H1 (cell line): ENCODE results near the gene GNG7. TPM values are rescaled to one million over a fixed set of nuclear protein-coding genes. Genes with fewer than 3 reads are reported as not detected.
A peak's percentile ranks its signal among the peaks of the same experiment; 100 is the strongest.

Source experiments
- CTCF ChIA-PET: fragments of 300-600 bp; sonication (Branson Sonifier 250); formaldehyde crosslinking; loops from one replicate; lab custom pipeline; 2021; ENCODE audit not compliant: partially characterized antibody; lab: Charles Lee
- POLR2A ChIA-PET: fragments of 300-600 bp; sonication (Branson Sonifier 250); formaldehyde crosslinking; loops from one replicate; lab custom pipeline; 2021; ENCODE audit warnings: inconsistent platforms; ENCODE audit not compliant: partially characterized antibody; lab: Charles Lee
- DNase-seq, 2 experiments: peaks; one replicate each; pipeline versions ENCODE4 v3.0.0 to v3.0.0-alpha.2; 2010 to 2022; ENCODE audit warnings: low spot score in 2 of 2, low read depth in 1 of 2, mixed read lengths in 1 of 2
- FAIRE-seq: peaks from 2 replicates; lab custom pipeline; 2011; peaks lifted over from hg19 to GRCh38; lab: Jason Lieb, UNC
- H2AFZ ChIP-seq: 2 replicates; pipeline ENCODE4 v1.8.1; 2012; ENCODE audit warnings: low read length, inconsistent platforms
- H2AK5ac ChIP-seq: 2 replicates; pipeline ENCODE4 v1.6.1; 2013; ENCODE audit warnings: low read depth, low read length
- H2BK120ac ChIP-seq: replicated peaks from 2 replicates; pipeline ENCODE3; 2013; ENCODE audit warnings: low read depth, low read length, inconsistent platforms
- H2BK12ac ChIP-seq: 2 replicates; pipeline ENCODE4 v1.6.1; 2013; ENCODE audit warnings: low read depth, low read length
- H2BK15ac ChIP-seq: 2 replicates; pipeline ENCODE4 v1.6.1; 2013; ENCODE audit warnings: low read length
- H2BK20ac ChIP-seq: 2 replicates; pipeline ENCODE4 v1.6.1; 2013; ENCODE audit warnings: low read length
- H2BK5ac ChIP-seq: 2 replicates; pipeline ENCODE4 v1.6.1; 2013; ENCODE audit warnings: low read depth, low read length
- H3K14ac ChIP-seq: 2 replicates; pipeline ENCODE4 v1.6.1; 2013; ENCODE audit warnings: inconsistent platforms; ENCODE audit not compliant: insufficient read length
- H3K18ac ChIP-seq: 2 replicates; pipeline ENCODE4 v1.6.1; 2013; ENCODE audit warnings: low read length; ENCODE audit errors: extremely low read depth
- H3K23ac ChIP-seq: 2 replicates; pipeline ENCODE4 v1.6.1; 2013; ENCODE audit warnings: inconsistent platforms; ENCODE audit not compliant: insufficient read length
- H3K23me2 ChIP-seq: 2 replicates; pipeline ENCODE4 v1.6.1; 2013; ENCODE audit warnings: low read depth, low read length
- H3K27ac ChIP-seq: 2 replicates; pipeline ENCODE4 v1.6.1; 2011; ENCODE audit warnings: low read depth, low read length, inconsistent platforms
- H3K27me3 ChIP-seq, 4 experiments: replicated peaks in 1 of 4; 1 replicate in 1 of 4; 2 replicates in 3 of 4; pipeline versions ENCODE4 v1.6.1 to v1.8.1; 2011 to 2013; ENCODE audit warnings: low read length in 3 of 4, mild to moderate bottlenecking in 3 of 4, inconsistent platforms in 2 of 4, mixed read lengths in 2 of 4, moderate library complexity in 1 of 4; ENCODE audit not compliant: control insufficient read depth in 3 of 4, insufficient read depth in 3 of 4; ENCODE audit errors: extremely low read depth in 1 of 4
- H3K36me3 ChIP-seq, 4 experiments: 2 replicates each; pipeline versions ENCODE4 v1.6.1 to v1.8.1; 2011 to 2013; ENCODE audit warnings: mild to moderate bottlenecking in 4 of 4, low read length in 3 of 4, moderate library complexity in 2 of 4, control low read depth in 1 of 4, inconsistent platforms in 1 of 4; ENCODE audit not compliant: insufficient read depth in 4 of 4, control insufficient read depth in 2 of 4
- H3K4ac ChIP-seq: replicated peaks from 2 replicates; pipeline ENCODE3; 2013; ENCODE audit warnings: low read length, low read depth, mixed read lengths, inconsistent platforms; ENCODE audit not compliant: insufficient read length
- H3K4me1 ChIP-seq, 4 experiments: replicated peaks in 1 of 4; 1 replicate in 1 of 4; 2 replicates in 3 of 4; pipeline versions ENCODE4 v1.6.1 to v1.8.1; 2011 to 2013; ENCODE audit warnings: low read length in 3 of 4, inconsistent platforms in 2 of 4, mixed read lengths in 1 of 4; ENCODE audit not compliant: insufficient read depth in 4 of 4, control insufficient read depth in 3 of 4
- H3K4me2 ChIP-seq, 2 experiments: 2 replicates each; pipeline versions ENCODE4 v1.6.1 to v1.8.1; 2011 to 2013; ENCODE audit warnings: low read depth in 2 of 2, low read length in 2 of 2, control low read depth in 1 of 2, inconsistent platforms in 1 of 2, mild to moderate bottlenecking in 1 of 2; ENCODE audit not compliant: insufficient read depth in 1 of 2
- H3K4me3 ChIP-seq, 4 experiments: fragments of 200-600, 300-600 bp in 1 of 4; sonication (generic), shearing (Covaris generic), sonication (Bioruptor Twin) in 1 of 4; 2 replicates each; pipeline versions ENCODE4 v1.5.1 to v1.8.1; 2011 to 2016; ENCODE audit warnings: low read length in 4 of 4, low read depth in 3 of 4, control low read depth in 2 of 4, inconsistent platforms in 2 of 4, mild to moderate bottlenecking in 2 of 4, mixed read lengths in 1 of 4, moderate library complexity in 1 of 4; ENCODE audit not compliant: insufficient read depth in 2 of 4; ENCODE audit errors: extremely low read depth in 1 of 4
- H3K56ac ChIP-seq: replicated peaks from 2 replicates; pipeline ENCODE3; 2013; ENCODE audit warnings: low read depth, mild to moderate bottlenecking, mixed read lengths, low read length, inconsistent platforms; ENCODE audit not compliant: insufficient read length
- H3K79me1 ChIP-seq: 2 replicates; pipeline ENCODE4 v1.6.1; 2013; ENCODE audit warnings: low read depth, low read length, control low read depth
- H3K79me2 ChIP-seq, 2 experiments: 2 replicates each; pipeline versions ENCODE4 v1.6.1 to v1.8.1; 2012 to 2013; ENCODE audit warnings: low read length in 2 of 2, mild to moderate bottlenecking in 2 of 2, inconsistent platforms in 1 of 2; ENCODE audit not compliant: insufficient read depth in 2 of 2, control insufficient read depth in 1 of 2
- H3K9ac ChIP-seq, 4 experiments: replicated peaks in 1 of 4; 1 replicate in 1 of 4; 2 replicates in 3 of 4; pipeline versions ENCODE4 v1.6.1 to v1.8.1; 2011 to 2013; ENCODE audit warnings: low read depth in 3 of 4, low read length in 3 of 4, control low read depth in 2 of 4, mild to moderate bottlenecking in 2 of 4, moderate library complexity in 2 of 4, inconsistent platforms in 1 of 4; ENCODE audit errors: extremely low read depth in 1 of 4
- H3K9me3 ChIP-seq, 2 experiments: 2 replicates each; pipeline versions ENCODE4 v1.6.1 to v1.8.1; 2012 to 2013; ENCODE audit warnings: mild to moderate bottlenecking in 2 of 2, moderate library complexity in 2 of 2, control low read depth in 1 of 2, inconsistent platforms in 1 of 2, low read depth in 1 of 2, low read length in 1 of 2, mixed read lengths in 1 of 2; ENCODE audit not compliant: insufficient read depth in 2 of 2
- H4K20me1 ChIP-seq, 2 experiments: replicated peaks in 1 of 2; 2 replicates each; pipeline versions ENCODE3 to v1.8.1; 2011 to 2013; ENCODE audit warnings: inconsistent platforms in 2 of 2, low read length in 2 of 2, mild to moderate bottlenecking in 1 of 2; ENCODE audit not compliant: insufficient read depth in 2 of 2, control insufficient read depth in 1 of 2
- H4K5ac ChIP-seq: 2 replicates; pipeline ENCODE4 v1.6.1; 2013; ENCODE audit warnings: low read length, low read depth, mixed read lengths, inconsistent platforms; ENCODE audit not compliant: insufficient read length
- H4K8ac ChIP-seq: 2 replicates; pipeline ENCODE4 v1.8.0; 2013; ENCODE audit warnings: mild to moderate bottlenecking, moderate library complexity, low read length, inconsistent platforms; ENCODE audit not compliant: insufficient read depth; ENCODE audit errors: extremely low read depth
- H4K91ac ChIP-seq: replicated peaks from 2 replicates; pipeline ENCODE3; 2013; ENCODE audit warnings: low read length, mixed read lengths, inconsistent platforms; ENCODE audit not compliant: insufficient read length
- CBX5 ChIP-seq: fragments of 300-800, 300-1000 bp; sonication (generic); IDR thresholded peaks from 2 replicates; pipeline ENCODE4 v1.7.1; 2016; ENCODE audit warnings: antibody characterized with exemption, low read length, low read depth
- EGR1 ChIP-seq: IDR thresholded peaks from 2 replicates; pipeline ENCODE4 v1.6.1; 2011; ENCODE audit warnings: low read depth, low read length, borderline replicate concordance
- EP300 ChIP-seq, 2 experiments: IDR thresholded peaks; 1 replicate in 1 of 2; 2 replicates in 1 of 2; pipeline ENCODE4 v1.6.1; 2011 to 2012; ENCODE audit warnings: low read depth in 2 of 2, low read length in 2 of 2, mild to moderate bottlenecking in 2 of 2, borderline replicate concordance in 1 of 2, inconsistent platforms in 1 of 2, moderate library complexity in 1 of 2
- EZH2 ChIP-seq: fragments of 200-600 bp; sonication (generic); IDR thresholded peaks from 2 replicates; pipeline ENCODE4 v1.7.1; 2012; ENCODE audit warnings: low read depth, mild to moderate bottlenecking, moderate library complexity, low read length, inconsistent platforms; ENCODE audit not compliant: severe bottlenecking
- FOSL1 ChIP-seq: IDR thresholded peaks from 2 replicates; pipeline ENCODE4 v1.6.1; 2011; ENCODE audit warnings: mild to moderate bottlenecking, low read depth, low read length, moderate library complexity; ENCODE audit not compliant: insufficient read depth
- JUND ChIP-seq: IDR thresholded peaks from 2 replicates; pipeline ENCODE4 v1.6.1; 2011; ENCODE audit warnings: mild to moderate bottlenecking, improper control_type of control experiment, low read length
- MAFK ChIP-seq: IDR thresholded peaks from 2 replicates; pipeline ENCODE4 v1.6.1; 2012; ENCODE audit warnings: low read depth, mild to moderate bottlenecking, improper control_type of control experiment, low read length
- NANOG ChIP-seq: IDR thresholded peaks from 2 replicates; pipeline ENCODE4 v1.6.1; 2011; ENCODE audit warnings: low read length, low read depth, mild to moderate bottlenecking, inconsistent platforms; ENCODE audit not compliant: insufficient read depth, poor library complexity, severe bottlenecking
- RBBP5 ChIP-seq: IDR thresholded peaks from 2 replicates; pipeline ENCODE4 v1.7.1; 2012; ENCODE audit warnings: low read depth, mild to moderate bottlenecking, inconsistent platforms, low read length, moderate library complexity, borderline replicate concordance
- SAP30 ChIP-seq: fragments of 300-600 bp; sonication (generic); IDR thresholded peaks from 2 replicates; pipeline ENCODE4 v1.7.1; 2012; ENCODE audit warnings: low read length, moderate library complexity, mild to moderate bottlenecking, inconsistent platforms; ENCODE audit not compliant: insufficient read depth, insufficient replicate concordance
- WGBS, 2 experiments: shearing (Covaris generic) in 1 of 2; methylation state at CpG; one replicate each; pipeline versions ENCODE4 v1.1.6 to v1.1.7; 2013 to 2015; ENCODE audit warnings: low lambda C conversion rate in 2 of 2, mixed read lengths in 2 of 2, inconsistent platforms in 1 of 2, low coverage in 1 of 2, missing lambda C conversion rate in 1 of 2; ENCODE audit not compliant: insufficient replicate concordance in 2 of 2, insufficient coverage in 1 of 2, insufficient read length in 1 of 2; ENCODE audit errors: extremely low coverage in 1 of 2, missing lambda C conversion rate in 1 of 2; 5-methylcytosine and 5-hydroxymethylcytosine counted together
- polyA plus RNA-seq, 7 experiments: library from polyadenylated mRNA; depleted of rRNA in 3 of 7; stranded (reverse) in 5 of 7; unstranded in 2 of 7; fragments of >200 nt in 5 of 7; fragments of 200-250 nt in 2 of 7; gene quantifications; 1 replicate in 5 of 7; 2 replicates in 1 of 7; 4 replicates in 1 of 7; pipeline versions ENCODE4 v1.2.1 to v1.2.3, GENCODE V29; 2011 to 2013; ENCODE audit warnings: missing spikeins in 2 of 7, mixed read lengths in 2 of 7
- total RNA-seq: library from RNA; stranded (reverse); fragmentation: NEBNext Ultra II Directional; extraction: Animal tissue kit (Norgen Biotek cat#: 25700); gene quantifications from 2 replicates; pipeline ENCODE4 v1.2.1, GENCODE V29; 2021
- TF ChIP-seq, protein P1 (sequence below): IDR thresholded peaks from 2 replicates; pipeline ENCODE4 v1.6.1; 2012; ENCODE audit warnings: inconsistent platforms

GNG7 gene
- total and polyA plus RNA-seq, 2 of the 8 experiments (the other 6 are each of a cell fraction or from before 2014, with no cell fraction given) = 2.8 to 7.8 TPM

DNA sequence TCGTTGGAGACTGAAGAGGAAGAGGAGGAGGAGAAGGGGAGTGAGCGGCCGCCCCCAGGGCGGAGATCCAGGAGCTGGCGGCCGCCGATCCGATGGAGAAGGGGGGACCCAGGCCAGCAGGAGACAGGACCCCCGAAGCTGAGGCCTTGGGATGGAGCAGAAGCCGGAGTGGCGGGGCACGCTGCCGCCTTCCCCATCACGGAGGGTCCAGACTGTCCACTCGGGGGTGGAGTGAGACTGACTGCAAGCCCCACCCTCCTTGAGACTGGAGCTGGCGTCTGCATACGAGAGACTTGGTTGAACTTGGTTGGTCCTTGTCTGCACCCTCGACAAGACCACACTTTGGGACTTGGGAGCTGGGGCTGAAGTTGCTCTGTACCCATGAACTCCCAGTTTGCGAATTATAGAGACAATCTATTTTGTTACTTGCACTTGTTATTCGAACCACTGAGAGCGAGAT lies 224.7 kb downstream of the GNG7 start:
- Histone ChIP-seq H3K23me2 (peaks cover 22% of the 10 kb centered on the region; the same call in 1 of the 2 replicates), H3K56ac (no peak overlapping the region), H4K8ac (no peak overlapping the region), H3K27ac (no peak overlapping the region), H3K18ac (peak overlapping the region; percentile 71; the same call in 1 of the 2 replicates), H2BK5ac (no peak overlapping the region), H3K14ac (no peak overlapping the region), H3K79me1 (peaks cover 4% of the 10 kb centered on the region; the same call in 1 of the 2 replicates), H2BK12ac (peak overlapping the region; percentile 18; the same call in 1 of the 2 replicates), H2BK15ac (no peak overlapping the region), H2BK120ac (no peak overlapping the region), H3K4me3 (peak overlapping the region; percentile 29 to 81 (median 50); a peak in 6 of 8 replicates), H4K5ac (no peak overlapping the region), H3K9me3 (peaks cover 0 to 2% of the 10 kb centered on the region in 2 experiments; a peak in 2 of 4 replicates), H2AFZ (no peak overlapping the region), H4K20me1 (peaks cover 12% of the 10 kb centered on the region in 2 experiments), H2BK20ac (no peak overlapping the region), H3K36me3 (peaks cover 0 to 5% (median 0%) of the 10 kb centered on the region in 4 experiments; a peak in 1 of 8 replicates), H4K91ac (no peak overlapping the region), H3K4me1 (peaks cover 0 to 14% (median 13%) of the 10 kb centered on the region in 4 experiments; a peak in 6 of 7 replicates), H3K27me3 (peaks cover 10 to 40% (median 34%) of the 10 kb centered on the region in 4 experiments), H3K4ac (no peak overlapping the region), H3K4me2 (peak overlapping the region; percentile 87 to 94), H3K23ac (no peak overlapping the region), H2AK5ac (no peak overlapping the region), H3K79me2 (peaks cover 0 to 7% of the 10 kb centered on the region in 2 experiments; a peak in 1 of 4 replicates), H3K9ac (no peak overlapping the region)
- DNase-seq = no peak
- FAIRE-seq = no peak
- WGBS, 2 experiments = 33% methylated on average over 17 of the region's 21 CpGs; no CpG with 5 or more reads in 1 of the 2 experiments
- ChIA-PET POLR2A (interaction anchor here (0.6 to 9.2 kb wide), 29 partner anchors 8 to 1508 kb away, joined by 3 to 216 read pairs (median 12); partner anchors contain the start of genes EEF2 and LMNB2), CTCF (interaction anchor here (0.6 to 8.0 kb wide), 20 partner anchors 14 to 1939 kb away, joined by 3 to 96 read pairs (median 4); no protein-coding TSS in a partner anchor)
- no peak for TF ChIP-seq RBBP5
- TF ChIP-seq EP300 (IDR thresholded peaks at IDR 0.05; ENCODE audit: borderline replicate concordance in 1 of 2, low read depth in 2 of 2, low read length in 2 of 2) = no peak
- no peak for TF ChIP-seq MAFK
- TF ChIP-seq NANOG = no peak
- TF ChIP-seq CBX5 = no peak
- TF ChIP-seq EGR1 = no peak
- TF ChIP-seq, protein P1, sequence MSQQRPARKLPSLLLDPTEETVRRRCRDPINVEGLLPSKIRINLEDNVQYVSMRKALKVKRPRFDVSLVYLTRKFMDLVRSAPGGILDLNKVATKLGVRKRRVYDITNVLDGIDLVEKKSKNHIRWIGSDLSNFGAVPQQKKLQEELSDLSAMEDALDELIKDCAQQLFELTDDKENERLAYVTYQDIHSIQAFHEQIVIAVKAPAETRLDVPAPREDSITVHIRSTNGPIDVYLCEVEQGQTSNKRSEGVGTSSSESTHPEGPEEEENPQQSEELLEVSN = no peak
- no peak for TF ChIP-seq JUND
- no peak for TF ChIP-seq EZH2
- no peak for TF ChIP-seq FOSL1
- no peak for TF ChIP-seq SAP30
